Stimulated activated CD8-positive, alpha-beta memory T cell treated with anti-CD3 and anti-CD28 coated beads, Interleukin-4, amount 100 ng/mL, for 24 hours (primary cell): ENCODE measurements around the gene TMTC1.

Experiments
- DNase-seq: peaks from one replicate; pipeline ENCODE4 v3.0.0-alpha.2; 2020; ENCODE audit warnings: low read depth

Gene TMTC1

DNA sequence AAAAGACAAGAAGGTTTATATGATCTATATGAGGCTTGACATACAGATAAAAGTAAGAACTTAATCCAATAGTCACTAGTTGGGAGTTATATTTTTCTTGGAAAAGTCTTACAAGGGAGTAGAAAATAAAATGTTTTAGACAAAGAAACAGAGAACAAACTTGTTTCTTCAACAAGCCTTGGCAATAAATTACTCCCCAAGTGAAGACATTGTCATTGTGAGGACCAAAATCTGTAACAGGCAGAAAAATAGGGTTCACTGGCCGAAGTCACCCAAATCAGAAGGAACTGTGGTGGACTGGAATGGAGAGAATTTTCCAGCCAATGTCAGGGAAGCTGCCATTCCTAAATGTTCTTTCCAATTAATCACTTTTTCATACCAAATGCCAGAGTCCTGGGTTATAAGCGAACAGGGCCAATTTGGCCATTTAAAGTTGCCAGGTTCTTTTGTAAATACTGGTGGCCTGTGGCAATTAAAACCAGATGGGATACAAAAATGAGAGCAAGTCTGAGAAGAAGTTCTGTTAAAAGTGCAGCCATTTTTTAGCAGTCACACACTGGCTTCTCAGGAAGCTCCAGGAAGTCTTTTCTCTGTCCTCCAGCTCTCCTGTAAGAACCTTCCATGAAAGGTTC, 168.9 kb downstream of the TMTC1 start:
- no peak for DNase-seq

DNA sequence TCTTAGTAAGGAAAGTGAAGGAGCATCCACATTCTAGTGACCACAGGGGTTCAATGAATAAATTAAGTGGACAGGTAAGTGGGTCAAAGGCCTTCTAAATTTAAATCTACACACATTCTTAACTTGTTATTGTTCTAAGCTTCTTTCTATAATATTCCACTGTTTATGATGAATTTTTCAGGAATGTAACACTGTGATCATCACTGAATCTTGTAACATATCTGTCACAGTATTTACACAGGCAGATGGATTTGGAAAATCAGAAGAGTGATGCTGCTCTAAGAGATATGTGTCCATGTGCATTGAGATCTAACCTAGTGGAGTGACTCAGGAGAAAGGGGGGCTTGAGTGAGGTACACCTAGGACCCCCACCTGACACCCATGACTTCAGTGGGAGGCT, 170.8 kb downstream of the TMTC1 start:
- DNase-seq = no peak

DNA sequence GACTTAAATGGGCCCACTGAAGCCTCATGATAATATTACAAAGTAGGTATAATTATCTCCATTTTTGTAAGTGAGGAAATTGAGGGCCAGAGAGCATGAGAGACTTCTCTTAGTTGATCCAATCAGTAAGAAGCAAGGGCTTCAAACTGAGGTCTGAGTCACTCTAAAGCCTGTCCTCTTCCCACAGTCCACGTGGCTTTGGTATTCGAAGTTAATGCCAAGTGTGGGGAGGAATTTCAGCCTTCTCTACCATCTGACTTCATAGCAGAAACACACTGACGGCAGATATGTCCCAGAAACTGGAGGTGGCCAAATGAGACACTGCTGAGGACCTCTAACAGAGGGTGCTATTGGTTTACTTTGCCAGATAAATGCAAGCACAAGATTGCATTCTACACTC, 171.8 kb downstream of the TMTC1 start:
- DNase-seq = no peak

DNA sequence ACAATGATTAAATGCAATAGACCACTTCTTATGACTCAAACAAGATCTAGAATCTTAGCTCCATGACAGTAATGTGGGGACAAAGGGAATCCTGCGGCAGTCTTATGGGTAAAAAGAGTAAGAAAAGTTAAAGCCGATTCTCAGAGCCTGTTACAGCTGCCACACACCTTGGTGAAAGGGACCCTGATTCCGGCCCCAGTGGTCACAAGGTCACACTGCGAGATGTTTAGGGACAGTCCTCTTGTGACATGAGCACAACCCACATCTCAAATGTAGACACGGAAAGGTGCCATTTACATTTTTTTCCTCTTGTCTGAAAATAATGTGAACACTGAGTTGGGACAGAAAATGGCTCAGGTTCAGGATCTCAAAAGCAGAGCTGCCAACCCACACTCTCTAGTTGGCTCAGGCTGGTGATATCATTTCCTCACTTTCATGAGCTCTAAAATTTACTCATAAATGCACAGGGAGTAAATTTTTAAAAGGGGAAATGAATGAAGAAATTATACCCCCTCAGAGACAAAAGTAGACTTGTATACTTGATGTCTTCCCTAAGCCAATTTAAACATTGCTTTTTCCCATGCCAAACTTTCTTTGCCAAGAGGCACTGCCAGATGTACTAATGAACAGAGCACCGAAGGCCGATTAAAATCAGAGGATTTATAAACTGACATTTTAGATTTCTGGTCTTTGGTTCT, 173.1 kb downstream of the TMTC1 start:
- no peak for DNase-seq

DNA sequence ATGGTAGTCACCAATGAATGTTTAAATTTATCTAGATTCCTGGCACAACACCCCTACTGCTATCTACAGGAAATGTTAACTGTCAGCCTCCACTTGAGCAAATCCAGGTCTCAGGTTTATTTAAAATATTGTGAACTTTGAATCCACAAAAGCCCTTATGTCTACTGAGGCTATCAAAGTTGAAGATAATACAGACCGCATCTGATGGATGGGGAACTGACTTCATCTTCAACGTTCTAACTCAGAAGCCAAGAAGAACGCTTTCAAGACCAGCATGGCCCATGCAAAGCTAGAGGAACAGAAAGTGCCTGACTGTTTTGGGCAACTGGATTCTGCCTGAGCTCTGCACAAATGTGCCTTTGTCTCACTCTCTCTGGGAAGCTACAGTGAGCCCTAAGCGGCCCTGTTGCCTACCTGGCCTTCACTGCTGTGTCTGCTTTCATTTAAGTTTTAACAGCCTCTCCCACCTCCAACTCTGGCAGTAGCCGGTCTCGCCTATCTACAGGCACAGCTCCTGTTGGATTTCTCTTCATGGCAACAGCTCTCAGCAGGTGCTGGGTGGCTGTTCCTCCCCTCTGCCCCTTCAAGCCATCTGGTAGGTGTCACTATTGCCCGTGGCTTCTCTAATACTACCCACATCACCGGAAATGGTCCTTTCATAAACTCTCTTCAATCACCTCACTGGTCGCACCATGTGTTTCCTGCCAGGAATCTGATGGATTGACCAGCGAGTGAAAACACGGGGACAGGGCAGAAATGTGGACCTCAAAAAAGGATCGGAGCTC, 174.1 kb downstream of the TMTC1 start:
- DNase-seq = no peak

DNA sequence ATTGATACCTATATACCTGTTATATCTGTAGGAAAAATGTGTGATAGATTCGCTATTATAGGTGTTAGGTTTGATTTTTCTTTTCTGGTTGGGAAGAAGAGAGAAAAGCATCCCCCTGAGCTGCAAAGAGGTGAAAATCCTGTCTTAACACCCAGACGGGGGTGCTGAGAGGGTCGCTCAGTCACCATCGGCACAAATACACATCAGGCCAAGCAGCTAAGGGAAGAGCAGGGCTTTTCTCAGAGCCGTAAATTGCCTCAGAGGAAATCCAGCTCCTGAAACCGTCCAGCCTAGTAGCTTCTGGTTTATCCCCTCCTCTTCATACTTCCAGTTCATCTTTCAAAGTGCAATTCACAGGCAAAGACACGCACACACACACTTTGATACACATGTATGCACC, 175.2 kb downstream of the TMTC1 start:
- no peak for DNase-seq

DNA sequence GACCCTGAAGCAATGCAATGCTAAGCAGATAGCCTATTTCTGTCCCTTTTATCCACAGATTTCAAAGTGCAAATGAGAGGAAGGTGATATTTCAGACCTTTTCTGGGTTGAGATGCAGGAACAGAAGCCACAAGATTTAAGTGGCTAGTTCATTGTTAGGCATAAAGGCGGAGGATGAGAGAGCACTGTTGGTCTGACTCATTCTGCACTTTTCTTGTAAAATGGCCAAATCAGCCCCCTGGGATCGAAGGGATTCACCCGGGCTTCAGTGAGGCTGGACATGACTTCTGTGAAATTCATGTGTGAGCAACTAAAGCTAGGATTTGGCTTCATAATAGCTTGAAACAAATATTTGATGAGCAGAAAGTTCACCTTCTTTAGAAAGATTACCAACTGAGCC, 184.4 kb downstream of the TMTC1 start:
- no peak for DNase-seq

DNA sequence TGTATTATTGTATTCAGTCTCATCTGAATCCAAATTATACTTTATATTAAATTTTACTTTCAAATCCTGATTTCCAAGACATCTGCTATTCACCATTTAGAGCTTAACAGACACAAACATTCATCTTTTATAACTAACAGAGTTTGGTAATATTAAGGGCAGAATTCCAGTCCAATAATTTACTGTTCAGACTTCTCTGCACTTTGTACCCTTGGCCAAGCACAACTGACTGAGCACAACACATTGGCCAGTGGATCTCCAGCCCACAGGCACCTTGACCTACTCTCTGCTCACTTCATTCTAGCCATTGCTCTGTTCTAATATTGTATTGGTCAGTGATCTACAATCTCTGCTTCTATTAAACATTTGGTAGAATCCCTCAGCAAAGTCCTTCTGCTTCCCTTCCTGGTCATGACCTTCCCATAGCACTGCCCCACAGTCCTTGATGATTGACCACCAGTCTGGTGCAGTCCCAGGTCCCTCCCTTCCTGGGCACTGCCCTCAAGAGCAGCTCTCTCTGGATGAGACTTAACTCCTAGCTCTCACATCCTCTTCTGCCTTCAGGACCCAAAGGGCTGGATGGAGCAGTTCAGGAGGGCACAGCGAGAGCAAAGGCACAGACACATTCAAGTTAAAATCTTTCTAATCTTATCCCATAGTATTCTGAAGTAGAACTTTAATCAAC, 188.5 kb downstream of the TMTC1 start:
- no peak for DNase-seq

DNA sequence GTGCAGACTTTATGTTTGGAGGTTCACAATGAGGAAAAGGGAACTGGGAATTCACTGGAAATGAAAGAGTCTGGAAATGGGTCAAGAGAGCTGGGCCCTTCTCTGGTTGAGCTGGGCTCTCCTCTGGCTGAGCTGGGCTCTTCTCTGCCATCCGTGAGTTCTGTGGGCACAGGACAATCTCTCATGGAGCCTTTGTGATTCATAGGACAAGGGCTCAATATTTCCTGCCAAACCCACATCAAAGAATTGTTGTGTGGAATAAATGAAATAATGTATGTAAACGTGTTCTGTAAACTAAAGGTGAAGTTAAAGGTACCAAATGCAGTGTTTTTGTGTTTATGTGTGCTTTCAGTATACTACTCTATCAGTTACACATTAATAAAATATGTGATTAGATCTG, 190.7 kb downstream of the TMTC1 start:
- no peak for DNase-seq

DNA sequence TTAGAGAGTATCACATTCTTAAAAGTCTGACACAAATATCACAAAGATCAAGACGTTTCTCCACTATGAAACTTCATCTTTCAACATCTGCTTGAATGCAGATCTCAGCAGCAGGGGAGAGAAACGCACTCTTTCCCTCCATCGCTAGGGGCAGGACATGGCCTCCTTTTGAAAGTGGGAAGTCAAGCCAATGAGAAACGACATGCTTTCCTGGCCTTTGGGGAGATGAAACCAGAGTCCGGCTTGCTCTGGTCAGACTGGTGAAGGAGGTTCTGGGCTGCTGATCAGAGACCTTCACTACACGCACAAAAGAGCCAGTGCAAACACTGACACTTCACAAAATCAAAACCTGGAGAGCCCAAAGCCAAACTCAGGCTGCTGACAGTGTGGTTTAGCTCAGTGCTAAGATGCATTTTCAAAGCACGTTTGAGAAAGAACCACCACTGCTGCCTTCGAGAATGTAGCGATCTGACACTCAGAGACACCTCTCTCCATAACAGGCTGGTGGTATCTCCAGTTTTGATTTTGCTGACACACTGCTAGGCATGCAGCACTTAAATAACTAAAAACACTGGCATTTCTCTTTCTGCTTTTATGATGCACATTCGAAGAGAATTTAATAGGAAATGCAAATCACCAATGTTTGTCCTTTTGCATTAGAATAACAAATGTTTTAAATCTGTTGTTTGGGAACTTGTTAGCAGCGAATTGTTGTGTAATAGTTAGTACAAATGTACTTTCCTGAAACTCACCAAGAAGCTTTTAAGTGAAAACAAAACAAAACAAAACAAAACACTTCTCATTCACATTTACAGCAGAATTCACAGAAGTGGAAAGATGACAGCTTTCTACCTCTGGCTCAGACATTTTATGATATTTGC, 192.4 kb downstream of the TMTC1 start:
- no peak for DNase-seq

DNA sequence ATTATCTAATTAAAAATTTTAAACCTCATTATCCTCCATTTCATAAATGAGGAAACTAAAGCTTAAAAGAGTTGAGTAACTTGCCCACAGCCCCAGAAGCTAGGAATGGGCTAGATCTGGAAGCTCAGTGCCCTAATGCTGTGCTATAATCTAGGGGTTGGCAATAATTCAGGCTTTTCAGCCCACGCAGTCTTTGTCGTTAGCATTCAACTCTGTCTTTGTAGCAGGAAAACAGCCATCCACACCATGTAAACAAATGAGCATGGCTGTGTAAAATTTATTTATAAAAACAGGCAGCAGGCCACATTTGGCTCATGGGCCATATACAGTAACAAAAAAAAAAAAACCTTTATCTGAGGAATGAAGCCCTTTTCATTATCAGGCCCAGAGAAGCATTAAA, 193.9 kb downstream of the TMTC1 start:
- DNase-seq = no peak

DNA sequence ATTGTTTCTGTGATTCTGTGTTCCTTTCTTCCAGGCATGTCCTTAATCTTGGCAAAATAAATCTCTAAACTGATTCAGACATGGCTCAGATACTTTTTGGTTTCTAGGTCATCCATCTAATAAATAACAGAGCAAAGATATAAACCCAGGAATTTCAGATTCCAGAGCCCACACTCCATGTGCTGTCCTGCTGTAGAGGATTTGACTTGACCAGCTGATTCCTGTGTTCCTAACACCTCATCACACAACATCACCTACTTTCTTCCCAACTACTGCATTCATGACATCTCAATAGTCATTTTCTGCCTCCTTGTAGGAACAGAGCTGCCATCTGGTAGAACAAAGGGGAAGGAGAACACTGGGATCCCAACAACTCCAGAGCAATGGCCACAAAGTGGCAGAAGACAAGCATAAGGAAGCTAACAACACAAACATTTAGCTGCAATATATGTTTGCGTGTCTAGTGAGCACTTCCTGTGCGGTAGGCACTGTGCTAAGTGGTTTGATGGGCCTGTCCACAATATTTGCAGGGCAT, 194.4 kb downstream of the TMTC1 start:
- no peak for DNase-seq

DNA sequence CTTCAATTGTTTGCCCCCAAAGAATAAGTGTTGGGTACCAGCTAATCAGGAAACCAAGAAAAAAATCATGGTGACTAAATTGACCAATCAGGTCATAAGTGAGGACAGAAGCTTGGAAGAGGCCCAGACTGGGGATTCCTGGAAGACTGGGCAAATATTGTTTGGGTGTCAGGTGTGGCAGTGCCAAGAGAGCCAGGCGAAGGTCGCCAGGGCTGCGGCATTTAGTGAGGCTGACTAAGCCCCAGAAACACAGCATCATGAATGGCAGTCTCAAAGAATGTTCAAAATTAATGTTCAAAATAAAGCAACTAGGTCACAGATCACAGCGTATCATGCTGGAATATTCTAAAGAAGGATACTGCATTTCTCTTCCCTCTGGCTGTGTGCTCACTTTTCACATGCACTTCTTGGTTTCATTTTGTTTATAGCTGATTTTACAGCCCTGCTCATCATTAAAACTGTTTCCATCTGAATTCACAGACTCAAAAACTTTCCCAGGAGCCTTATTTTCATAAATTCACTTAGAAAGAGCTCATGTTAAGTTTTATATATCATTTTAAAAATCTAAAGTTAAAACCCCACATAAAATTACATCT, 201.0 kb downstream of the TMTC1 start:
- no peak for DNase-seq

DNA sequence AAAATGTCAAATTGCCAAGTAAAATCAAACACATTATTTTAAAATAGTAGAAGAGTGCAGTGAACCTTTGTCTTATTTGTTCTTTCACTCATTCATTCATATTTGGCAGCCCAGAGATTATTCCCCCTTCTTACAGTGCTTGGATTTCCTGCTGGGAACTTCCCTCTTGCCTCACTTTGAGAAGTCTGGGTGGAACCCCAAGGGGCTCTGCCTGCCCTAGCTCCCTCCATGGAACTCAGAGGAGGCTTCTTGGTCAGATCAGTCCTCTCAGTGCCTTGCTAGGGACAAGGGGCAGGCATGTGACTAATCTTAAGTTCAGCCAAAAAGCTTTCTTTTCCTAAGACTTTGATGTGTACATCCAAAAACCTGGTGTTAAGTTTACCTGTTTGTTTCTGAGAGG, 201.6 kb downstream of the TMTC1 start:
- DNase-seq = no peak

DNA sequence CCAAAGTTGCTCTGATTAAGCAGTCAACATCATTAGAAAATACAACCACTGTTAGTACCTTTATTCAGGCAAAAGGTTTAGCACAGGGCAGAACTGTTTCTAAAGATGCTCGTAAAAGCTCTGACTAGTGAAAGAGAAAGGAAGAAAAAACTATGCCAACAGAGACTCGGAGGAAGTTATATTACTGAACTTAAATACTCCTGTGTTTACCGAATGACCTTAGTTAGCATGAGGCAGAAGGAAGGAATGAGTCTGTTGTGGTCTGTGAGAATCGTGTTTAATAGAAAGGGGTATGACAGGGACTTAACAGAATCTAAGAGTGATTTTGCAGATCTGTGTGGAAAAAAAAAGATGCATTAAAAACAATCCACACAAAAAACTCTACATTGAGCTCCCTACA, 202.1 kb downstream of the TMTC1 start:
- DNase-seq = no peak

DNA sequence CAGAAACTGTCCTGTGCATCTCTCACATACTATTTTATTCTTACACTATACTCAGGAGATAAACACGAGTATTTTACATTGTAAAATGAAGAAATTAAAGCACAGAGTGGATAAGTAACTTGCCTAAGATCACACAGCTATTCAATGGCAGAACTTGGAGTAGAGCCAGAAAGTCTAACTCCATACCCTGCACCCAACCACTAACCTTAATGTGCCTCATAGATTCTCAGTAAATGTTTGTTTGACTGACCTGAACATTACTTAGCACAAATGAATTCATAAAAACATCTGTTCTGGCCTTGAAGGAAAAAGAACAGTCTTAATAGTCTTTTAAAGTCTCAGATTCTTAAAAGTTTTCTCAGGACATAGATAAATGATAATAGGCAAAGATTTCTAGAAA, 202.8 kb downstream of the TMTC1 start:
- no peak for DNase-seq

DNA sequence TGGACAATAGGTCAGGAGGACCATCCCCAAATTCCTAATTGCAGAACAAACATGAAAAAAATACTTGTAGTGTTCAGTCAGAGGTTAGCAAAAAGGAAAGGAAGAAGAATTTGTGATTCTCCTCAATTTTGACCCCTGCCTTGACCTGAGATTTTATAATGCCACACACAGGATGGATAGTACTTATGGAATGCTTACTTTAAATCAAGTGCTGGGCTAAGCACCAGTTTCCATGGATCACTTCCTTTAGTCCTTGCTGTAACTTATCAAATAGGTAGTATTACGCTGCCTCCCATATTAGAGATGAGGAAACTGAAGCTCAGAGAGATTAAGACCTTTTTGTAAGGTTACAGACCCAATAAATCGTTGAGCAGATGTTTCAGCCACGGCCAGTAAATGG, 205.0 kb downstream of the TMTC1 start:
- DNase-seq = no peak

DNA sequence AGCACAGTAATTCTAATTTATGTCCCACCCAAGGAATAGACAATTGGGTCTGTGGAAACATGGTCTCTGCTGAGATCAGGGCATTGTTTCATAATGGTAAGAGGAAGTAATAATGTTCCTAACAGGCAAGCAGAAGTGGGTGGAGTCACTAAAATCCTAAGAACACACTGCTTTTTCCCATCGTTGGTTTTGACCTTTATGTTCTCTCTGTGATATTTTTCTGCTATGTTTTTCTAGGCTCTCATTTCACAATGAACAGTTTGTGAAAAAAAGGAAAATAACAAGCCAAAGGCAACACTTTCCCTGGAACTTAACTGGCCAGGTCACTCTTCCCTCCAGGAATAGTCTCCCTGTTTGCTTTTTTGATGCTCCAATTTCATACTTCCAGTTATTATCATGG, 205.7 kb downstream of the TMTC1 start:
- DNase-seq = no peak

DNA sequence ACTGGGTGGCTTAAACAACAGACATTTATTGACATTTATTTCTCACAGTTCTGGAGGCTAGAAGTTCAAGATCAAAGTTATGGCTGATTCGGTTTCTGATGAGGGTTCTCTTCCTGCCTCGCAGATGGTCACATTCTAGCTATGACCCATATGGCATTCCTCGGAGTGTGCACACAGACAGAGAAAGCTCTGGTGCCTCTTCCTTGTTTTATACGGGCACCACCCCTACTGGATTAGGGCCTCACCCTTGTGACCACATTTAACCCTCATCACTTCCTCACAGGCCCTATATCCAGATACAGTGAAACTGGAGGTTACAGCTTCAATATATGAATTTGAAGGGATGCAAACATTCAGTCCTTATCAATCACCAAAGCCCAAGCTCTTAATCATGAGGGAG, 209.2 kb downstream of the TMTC1 start:
- DNase-seq = no peak

DNA sequence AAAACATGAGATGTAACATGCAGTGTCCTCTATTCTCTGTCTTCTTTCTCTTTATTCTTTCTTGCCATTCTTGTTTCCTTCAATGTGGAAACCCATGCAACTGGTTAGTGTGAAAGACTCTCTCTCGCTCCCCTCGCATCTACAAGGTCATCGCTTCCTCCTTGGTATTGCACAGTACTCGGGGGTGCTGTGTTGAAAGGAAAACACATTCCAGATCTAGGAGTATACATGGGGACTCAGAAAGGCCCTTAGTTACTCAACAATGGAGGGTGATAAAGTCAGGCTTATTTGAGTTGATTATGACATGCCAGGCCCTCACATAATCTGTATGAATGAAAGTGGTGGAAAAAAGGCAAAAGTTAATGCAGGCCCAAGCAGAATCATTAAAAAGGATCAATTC, 210.8 kb downstream of the TMTC1 start:
- no peak for DNase-seq

DNA sequence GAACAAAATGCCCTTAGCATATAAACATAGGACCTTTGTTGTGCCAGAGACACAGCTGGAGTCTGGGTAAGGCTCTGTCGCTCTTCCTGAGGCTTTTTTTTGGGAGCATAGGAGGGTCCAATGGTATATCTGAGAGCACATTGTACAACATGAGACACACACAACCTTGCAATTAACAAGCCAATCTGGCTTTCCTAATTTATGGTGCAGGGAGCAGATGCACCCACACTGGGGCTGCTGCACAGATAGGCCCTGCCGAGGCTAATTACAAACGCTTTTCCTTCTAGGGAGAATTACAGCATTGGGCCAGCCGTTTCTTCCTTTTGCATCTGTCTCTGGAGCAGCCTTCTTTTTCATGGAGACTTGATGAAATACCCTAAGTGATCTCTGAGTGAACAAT, 211.3 kb downstream of the TMTC1 start:
- DNase-seq = no peak
